ENCODE measurements around the gene HUWE1. TPM values are rescaled to one million over a fixed set of nuclear protein-coding genes. Genes with fewer than 3 reads are reported as not detected.
A peak's percentile ranks its signal among the peaks of the same experiment; 100 is the strongest.

HUWE1 gene
- total and polyA plus RNA-seq, 12 donors: 30.8 to 219 (median 189) TPM

- ATAC-seq: no peak
- TF ChIP-seq CTCF (IDR thresholded peaks at IDR 0.05): no peak
- H3K9me3 ChIP-seq: no peaks in the 10 kb centered on the region
- intact Hi-C loops (cut with DNase I): no loop called here
- H3K36me3 ChIP-seq: peaks cover 0 to 100% (median 18%) of the 10 kb centered on the region in 9 donors
- peaks cover 0 to 30% (median 0%) of the 10 kb centered on the region in 7 donors for H3K27me3 ChIP-seq
- 51 to 71% methylated on average over 4 of the region's 4 CpGs for WGBS, 2 donors
- no peaks in the 10 kb centered on the region for H3K4me1 ChIP-seq
- no peak overlapping the region for H3K27ac ChIP-seq
- DNase-seq: no peak
- H3K4me3 ChIP-seq: no peak overlapping the region
Measured at GRCh38 chrX:53605004-53605403, 81.5 kb downstream of the HUWE1 start.

GRCh38 chrX:53599781-53600396 lies 86.6 kb downstream of the HUWE1 start:
- ATAC-seq: peak in 1 of 8 donors; percentile 63
- intact Hi-C loops (cut with DNase I): no loop called here
- TF ChIP-seq CTCF (IDR thresholded peaks at IDR 0.05): no peak
- H3K27me3 ChIP-seq: peaks cover 0 to 38% (median 0%) of the 10 kb centered on the region in 7 donors
- no peaks in the 10 kb centered on the region for H3K9me3 ChIP-seq
- peaks cover 0 to 95% (median 18%) of the 10 kb centered on the region in 9 donors for H3K36me3 ChIP-seq
- WGBS, 2 donors: 63 to 73% methylated on average over 2 of the region's 2 CpGs
- no peaks in the 10 kb centered on the region for H3K4me1 ChIP-seq
- no peak overlapping the region for H3K4me3 ChIP-seq
- H3K27ac ChIP-seq: no peak overlapping the region
- no peak for DNase-seq

- DNase-seq (no peak), ATAC-seq (no peak)
- Histone ChIP-seq H3K27ac (no peak overlapping the region), H3K4me1 (no peaks in the 10 kb centered on the region), H3K4me3 (no peak overlapping the region), H3K9me3 (no peaks in the 10 kb centered on the region), H3K27me3 (peaks cover 0 to 35% (median 0%) of the 10 kb centered on the region in 7 donors), H3K36me3 (peaks cover 0 to 95% (median 19%) of the 10 kb centered on the region in 9 donors)
- WGBS, 2 donors: 82 to 90% methylated on average over 2 of the region's 2 CpGs
- intact Hi-C loops (cut with DNase I): no loop called here
- no peak for TF ChIP-seq CTCF (IDR thresholded peaks at IDR 0.05)
Measured at GRCh38 chrX:53598169-53598568, 88.3 kb downstream of the HUWE1 start.

GRCh38 chrX:53595266-53595810 lies 91.2 kb downstream of the HUWE1 start:
- Histone ChIP-seq H3K9me3 (no peaks in the 10 kb centered on the region), H3K27me3 (peaks cover 0 to 34% (median 0%) of the 10 kb centered on the region in 7 donors), H3K4me1 (no peaks in the 10 kb centered on the region), H3K27ac (peak overlapping the region in 1 of 10 donors; percentile 22), H3K36me3 (peaks cover 0 to 95% (median 23%) of the 10 kb centered on the region in 9 donors), H3K4me3 (no peak overlapping the region)
- no peak for TF ChIP-seq CTCF (IDR thresholded peaks at IDR 0.05)
- intact Hi-C loops (cut with DNase I): no loop called here
- no peak for ATAC-seq
- DNase-seq: no peak
- WGBS, 2 donors: 75 to 86% methylated on average over 7 of the region's 7 CpGs

Data from heart right ventricle (tissue), 16 donors.